CD14-positive monocyte (primary cell): ENCODE data around the gene HSF4. TPM values are rescaled to one million over a fixed set of nuclear protein-coding genes. Genes with fewer than 3 reads are reported as not detected.

ENCODE experiments used
- DNase-seq, 3 donors: peaks; one replicate each; pipeline ENCODE4 v3.0.0-alpha.2; 2011 to 2022
- H2AFZ ChIP-seq: 2 replicates; pipeline ENCODE4 v1.6.0; 2012; ENCODE audit warnings: mild to moderate bottlenecking, low read depth, low read length, inconsistent platforms; ENCODE audit not compliant: insufficient read depth, poor library complexity, severe bottlenecking
- H3K27ac ChIP-seq, 2 donors: 1 replicate in 1 of 2; 2 replicates in 1 of 2; pipeline ENCODE4 v1.5.1; 2012 to 2013; ENCODE audit warnings: low read length in 2 of 2, control low read depth in 1 of 2, inconsistent platforms in 1 of 2, low read depth in 1 of 2, mild to moderate bottlenecking in 1 of 2
- H3K27me3 ChIP-seq, 2 donors: one replicate each; pipeline versions ENCODE4 v1.6.0 to v1.6.1; 2011 to 2013; ENCODE audit warnings: low read length in 2 of 2; ENCODE audit not compliant: control insufficient read depth in 2 of 2, insufficient read depth in 2 of 2
- H3K36me3 ChIP-seq, 2 donors: replicated peaks in 1 of 2; 1 replicate in 1 of 2; 2 replicates in 1 of 2; pipeline versions ENCODE4 v1.5.1 to v1.6.1; 2012 to 2013; ENCODE audit warnings: low read length in 2 of 2, control low read depth in 1 of 2, inconsistent platforms in 1 of 2, mild to moderate bottlenecking in 1 of 2; ENCODE audit not compliant: insufficient read depth in 2 of 2, control insufficient read depth in 1 of 2
- H3K4me1 ChIP-seq, 2 donors: 1 replicate in 1 of 2; 2 replicates in 1 of 2; pipeline versions ENCODE4 v1.5.1 to v1.6.1; 2012 to 2013; ENCODE audit warnings: low read length in 2 of 2, control low read depth in 1 of 2, inconsistent platforms in 1 of 2, mild to moderate bottlenecking in 1 of 2, moderate library complexity in 1 of 2; ENCODE audit not compliant: insufficient read depth in 2 of 2, control insufficient read depth in 1 of 2
- H3K4me2 ChIP-seq: replicated peaks from 2 replicates; pipeline ENCODE3; 2012; ENCODE audit warnings: low read length, moderate library complexity, mild to moderate bottlenecking; ENCODE audit not compliant: poor library complexity, severe bottlenecking; ENCODE audit errors: extremely low read depth
- H3K4me3 ChIP-seq, 3 experiments: fragments of 200-600 bp in 1 of 3; sonication (generic) in 1 of 3; replicated peaks in 1 of 3; 1 replicate in 2 of 3; 2 replicates in 1 of 3; pipeline ENCODE4 v1.5.1; 2011 to 2013; ENCODE audit warnings: low read length in 3 of 3, mild to moderate bottlenecking in 3 of 3, control low read depth in 2 of 3, low read depth in 2 of 3, inconsistent platforms in 1 of 3, moderate library complexity in 1 of 3
- H3K79me2 ChIP-seq: 2 replicates; pipeline ENCODE4 v1.6.0; 2012; ENCODE audit warnings: mild to moderate bottlenecking, control low read depth, inconsistent platforms, low read length, moderate library complexity; ENCODE audit not compliant: insufficient read depth
- H3K9ac ChIP-seq: 2 replicates; pipeline ENCODE4 v1.6.0; 2017; ENCODE audit warnings: low read length, mild to moderate bottlenecking; ENCODE audit not compliant: insufficient read depth, poor library complexity, severe bottlenecking
- H3K9me3 ChIP-seq, 2 donors: replicated peaks in 1 of 2; 1 replicate in 1 of 2; 2 replicates in 1 of 2; pipeline versions ENCODE4 v1.5.1 to v1.6.1; 2012 to 2013; ENCODE audit warnings: low read length in 2 of 2, control low read depth in 1 of 2; ENCODE audit not compliant: control insufficient read depth in 1 of 2, insufficient read depth in 1 of 2
- H4K20me1 ChIP-seq: 2 replicates; pipeline ENCODE4 v1.6.0; 2012; ENCODE audit warnings: mild to moderate bottlenecking, low read length, control low read depth, moderate library complexity; ENCODE audit not compliant: insufficient read depth
- H3K27ac Mint-ChIP-seq, 7 donors: one replicate each; pipeline ENCODE4 v1.8.0; 2020; ENCODE audit warnings: mild to moderate bottlenecking in 7 of 7, mixed read lengths in 7 of 7, moderate library complexity in 6 of 7, inconsistent platforms in 2 of 7
- H3K27me3 Mint-ChIP-seq, 3 donors: one replicate each; pipeline ENCODE4 v1.8.0; 2021 to 2022; ENCODE audit warnings: low read depth in 3 of 3, mild to moderate bottlenecking in 3 of 3, mixed read lengths in 3 of 3, moderate library complexity in 3 of 3, inconsistent platforms in 1 of 3
- H3K36me3 Mint-ChIP-seq, 2 donors: one replicate each; pipeline ENCODE4 v1.8.0; 2020; ENCODE audit warnings: mixed read lengths in 2 of 2, inconsistent platforms in 1 of 2, mild to moderate bottlenecking in 1 of 2
- H3K4me1 Mint-ChIP-seq: one replicate; pipeline ENCODE4 v1.8.0; 2020; ENCODE audit warnings: mild to moderate bottlenecking, mixed read lengths
- H3K4me3 Mint-ChIP-seq, 2 donors: one replicate each; pipeline ENCODE4 v1.8.0; 2020; ENCODE audit warnings: mild to moderate bottlenecking in 2 of 2, mixed read lengths in 2 of 2, moderate library complexity in 1 of 2
- H3K9me3 Mint-ChIP-seq, 7 donors: one replicate each; pipeline ENCODE4 v1.8.0; 2020 to 2022; ENCODE audit warnings: mixed read lengths in 7 of 7, mild to moderate bottlenecking in 6 of 7, moderate library complexity in 6 of 7, inconsistent platforms in 2 of 7
- WGBS: methylation state at CpG from one replicate; pipeline ENCODE4 v1.1.5; 2013; ENCODE audit warnings: missing lambda C conversion rate; ENCODE audit not compliant: insufficient coverage; 5-methylcytosine and 5-hydroxymethylcytosine counted together
- intact Hi-C, 2 donors: fragments of 100-400 bp; cut with micrococcal nuclease; formaldehyde crosslinking; loops; one replicate each; pipeline versions ENCODE4 v1.15.0 to v1.15.1; 2023
- polyA plus RNA-seq, 3 donors: library from polyadenylated mRNA; depleted of rRNA in 1 of 3; unstranded in 2 of 3; stranded (reverse) in 1 of 3; fragments of 300-500 nt in 2 of 3; fragments of >200 nt in 1 of 3; fragmentation: Illumina TruSeq in 2 of 3; gene quantifications; 1 replicate in 2 of 3; 2 replicates in 1 of 3; pipeline ENCODE4 v1.2.3, GENCODE V29; 2012 to 2021
- TF ChIP-seq, protein P1 (sequence below): fragments of 200-600 bp; IDR thresholded peaks from one replicate; pipeline ENCODE4 v1.8.0; 2022; ENCODE audit warnings: antibody characterized with exemption, mild to moderate bottlenecking

HSF4 gene
- polyA plus RNA-seq, 3 donors: 53.4 TPM; not detected in 2

DNA sequence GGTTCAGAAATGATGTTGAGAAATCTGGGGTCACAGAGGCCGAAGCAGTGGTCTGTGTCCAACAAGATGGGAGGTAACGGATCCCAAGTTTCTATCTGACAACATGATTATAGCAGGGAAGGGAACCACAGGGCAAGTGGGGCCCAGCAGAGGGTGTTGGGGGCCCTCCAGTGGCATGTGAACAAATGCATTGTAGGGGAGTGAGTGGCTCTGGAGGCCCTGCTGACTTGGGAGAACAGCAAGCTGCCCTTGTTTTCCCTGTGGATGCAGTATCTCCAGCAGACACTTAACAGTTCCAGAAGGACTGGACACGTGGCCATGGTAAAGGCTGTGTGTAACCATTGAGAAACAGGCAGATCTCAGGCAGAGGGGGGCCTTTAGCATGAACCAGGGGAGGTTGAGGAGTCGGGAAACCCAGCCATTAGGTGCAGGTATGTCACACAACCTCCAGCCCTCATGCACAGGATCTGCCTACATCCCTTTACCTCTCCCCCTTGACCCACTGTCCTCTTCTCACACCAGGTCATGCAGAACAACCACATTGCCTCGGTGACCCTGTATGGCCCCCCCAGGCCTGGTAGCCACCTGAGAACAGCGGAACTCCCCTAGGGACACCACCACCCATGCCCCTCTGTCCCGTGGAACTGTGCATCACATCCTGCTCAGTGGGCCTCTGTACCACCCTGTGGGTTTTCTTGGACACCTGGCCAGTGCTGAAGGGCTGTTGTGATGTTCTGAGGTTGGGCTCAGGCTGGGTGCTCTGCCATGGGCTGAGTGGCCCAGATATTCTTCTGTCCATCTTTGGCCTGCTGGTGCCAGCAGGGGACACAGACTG lies 17.8 kb upstream of the HSF4 start:
- Mint-ChIP-seq H3K4me1 (peaks cover 5% of the 10 kb centered on the region), H3K4me3 (no peak overlapping the region), H3K36me3 (peaks cover 72 to 77% of the 10 kb centered on the region in 2 donors), H3K27ac (peak overlapping the region in 1 of 7 donors; percentile 7), H3K27me3 (peaks cover 19 to 30% (median 26%) of the 10 kb centered on the region in 3 donors), H3K9me3 (peaks cover 7 to 17% (median 12%) of the 10 kb centered on the region in 7 donors)
- H3K4me2 ChIP-seq: no peak overlapping the region
- peaks cover 9 to 18% of the 10 kb centered on the region in 2 donors for H3K9me3 ChIP-seq
- peaks cover 90% of the 10 kb centered on the region for H4K20me1 ChIP-seq
- peaks cover 12 to 28% of the 10 kb centered on the region in 2 donors for H3K27me3 ChIP-seq
- H3K27ac ChIP-seq: no peak overlapping the region
- WGBS: 97% methylated on average over 5 of the region's 7 CpGs
- intact Hi-C loops: no loop called here
- no peaks in the 10 kb centered on the region for H3K79me2 ChIP-seq
- no peak overlapping the region for H3K4me3 ChIP-seq
- H3K9ac ChIP-seq: no peak overlapping the region
- no peak for DNase-seq
- H2AFZ ChIP-seq: no peak overlapping the region
- H3K36me3 ChIP-seq: peaks cover 70 to 75% of the 10 kb centered on the region in 2 donors
- peaks cover 8 to 17% of the 10 kb centered on the region in 2 donors for H3K4me1 ChIP-seq
- TF ChIP-seq, protein P1, sequence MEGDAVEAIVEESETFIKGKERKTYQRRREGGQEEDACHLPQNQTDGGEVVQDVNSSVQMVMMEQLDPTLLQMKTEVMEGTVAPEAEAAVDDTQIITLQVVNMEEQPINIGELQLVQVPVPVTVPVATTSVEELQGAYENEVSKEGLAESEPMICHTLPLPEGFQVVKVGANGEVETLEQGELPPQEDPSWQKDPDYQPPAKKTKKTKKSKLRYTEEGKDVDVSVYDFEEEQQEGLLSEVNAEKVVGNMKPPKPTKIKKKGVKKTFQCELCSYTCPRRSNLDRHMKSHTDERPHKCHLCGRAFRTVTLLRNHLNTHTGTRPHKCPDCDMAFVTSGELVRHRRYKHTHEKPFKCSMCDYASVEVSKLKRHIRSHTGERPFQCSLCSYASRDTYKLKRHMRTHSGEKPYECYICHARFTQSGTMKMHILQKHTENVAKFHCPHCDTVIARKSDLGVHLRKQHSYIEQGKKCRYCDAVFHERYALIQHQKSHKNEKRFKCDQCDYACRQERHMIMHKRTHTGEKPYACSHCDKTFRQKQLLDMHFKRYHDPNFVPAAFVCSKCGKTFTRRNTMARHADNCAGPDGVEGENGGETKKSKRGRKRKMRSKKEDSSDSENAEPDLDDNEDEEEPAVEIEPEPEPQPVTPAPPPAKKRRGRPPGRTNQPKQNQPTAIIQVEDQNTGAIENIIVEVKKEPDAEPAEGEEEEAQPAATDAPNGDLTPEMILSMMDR: no peak

DNA sequence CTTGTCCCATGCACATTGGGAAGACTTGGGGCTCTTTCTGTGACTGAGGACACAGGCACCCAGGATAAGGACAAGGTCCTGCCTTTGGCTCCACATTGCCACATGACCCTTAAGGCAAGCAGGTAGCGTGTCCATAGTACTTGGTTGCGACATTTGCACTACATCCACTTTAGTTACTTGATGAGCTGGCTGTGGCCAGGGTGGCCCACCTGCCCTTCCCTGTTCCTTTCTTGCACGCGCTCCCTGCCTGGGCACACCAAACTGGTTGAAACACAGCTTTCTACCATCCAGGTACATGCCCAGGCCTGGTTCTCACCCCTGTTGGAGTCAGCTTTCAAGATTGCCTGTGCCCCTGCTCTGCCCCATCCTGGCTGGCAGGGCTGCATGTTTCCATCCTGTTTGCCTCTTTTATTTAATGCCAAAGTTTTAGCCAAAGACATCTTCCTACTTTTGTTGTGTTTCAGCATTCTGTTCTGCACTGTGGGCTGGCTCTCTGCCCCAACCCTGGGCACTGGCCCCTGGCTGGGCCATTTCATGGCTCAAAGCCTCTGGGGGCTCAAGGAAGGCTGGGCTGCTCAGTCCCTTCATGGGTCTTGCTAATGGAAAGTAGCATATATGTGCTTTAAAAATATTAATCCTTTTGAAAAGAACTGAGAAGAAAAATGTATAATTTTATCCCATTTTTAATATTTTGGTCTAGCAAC lies 17.0 kb upstream of the HSF4 start:
- H3K27ac ChIP-seq: no peak overlapping the region
- H3K4me3 ChIP-seq: no peak overlapping the region
- H3K4me1 Mint-ChIP-seq: peaks cover 5% of the 10 kb centered on the region
- H3K36me3 ChIP-seq: peaks cover 62 to 67% of the 10 kb centered on the region in 2 donors
- H3K27me3 Mint-ChIP-seq: peaks cover 27 to 39% (median 33%) of the 10 kb centered on the region in 3 donors
- intact Hi-C loops: no loop called here
- peak overlapping the region in 1 of 7 donors; percentile 42 for H3K27ac Mint-ChIP-seq
- no peak overlapping the region for H3K4me2 ChIP-seq
- no peak overlapping the region for H3K4me3 Mint-ChIP-seq
- H3K9me3 ChIP-seq: peaks cover 9 to 18% of the 10 kb centered on the region in 2 donors
- no peaks in the 10 kb centered on the region for H3K79me2 ChIP-seq
- H3K27me3 ChIP-seq: peaks cover 13 to 36% of the 10 kb centered on the region in 2 donors
- no peak for DNase-seq
- H3K9ac ChIP-seq: no peak overlapping the region
- H3K9me3 Mint-ChIP-seq: peaks cover 7 to 17% (median 12%) of the 10 kb centered on the region in 7 donors
- peaks cover 8 to 17% of the 10 kb centered on the region in 2 donors for H3K4me1 ChIP-seq
- H4K20me1 ChIP-seq: peaks cover 83% of the 10 kb centered on the region
- WGBS: 98% methylated on average over 4 of the region's 4 CpGs
- TF ChIP-seq, protein P1: no peak
- H3K36me3 Mint-ChIP-seq: peaks cover 65 to 68% of the 10 kb centered on the region in 2 donors
- no peak overlapping the region for H2AFZ ChIP-seq
